ENCODE results near the gene C4orf50.
"Not testable (repeated sequence)": the region's sequence is repeated elsewhere in the genome, so short reads cannot be mapped to it uniquely, and the experiment has no call there.

GRCh38 chr4:5993346-5993745 is 24.9 kb downstream of the C4orf50 start:
- not testable (repeated sequence) for TF ChIP-seq ATF7 (IDR thresholded peaks at IDR 0.05; ENCODE audit: low read depth); REST (IDR thresholded peaks at IDR 0.05; ENCODE audit: low read depth, low read length); FOS (IDR thresholded peaks at IDR 0.05; ENCODE audit: borderline replicate concordance, extremely low read depth, insufficient read length); CTCF (IDR thresholded peaks at IDR 0.05 in 2 of 3, conservative IDR thresholded peaks at IDR 0.05 in 1 of 3; ENCODE audit: control insufficient read depth in 2 of 3, extremely low read depth in 1 of 3, insufficient read depth in 1 of 3, low read depth in 3 of 3, low read length in 3 of 3); GABPA (IDR thresholded peaks at IDR 0.05; ENCODE audit: low read depth); CBX5 (IDR thresholded peaks at IDR 0.05; ENCODE audit: low read depth); POLR2A (IDR thresholded peaks at IDR 0.05; ENCODE audit: low read depth, low read length)

Measured in GM12878 (cell line).